Skin epidermis (tissue), 12 donors: ENCODE results near the gene USO1.
"Not testable (repeated sequence)": the region's sequence is repeated elsewhere in the genome, so short reads cannot be mapped to it uniquely, and the experiment has no call there.

Experiments used
- H3K27ac ChIP-seq, 21 experiments: fragments of 200-600 bp; sonication (generic) in 11 of 21; one replicate each; pipeline ENCODE4 v1.5.0; 2020; ENCODE audit warnings: mild to moderate bottlenecking in 3 of 21, inconsistent platforms in 2 of 21, moderate library complexity in 2 of 21
- H3K4me3 ChIP-seq, 7 experiments: fragments of 200-600 bp; sonication (generic) in 2 of 7; one replicate each; pipeline ENCODE4 v1.5.0; 2020; ENCODE audit warnings: inconsistent platforms in 2 of 7, mild to moderate bottlenecking in 2 of 7, moderate library complexity in 1 of 7

Gene USO1

GRCh38 chr4:75737398-75737797 lies 13.0 kb downstream of the USO1 start:
- no peak overlapping the region for H3K4me3 ChIP-seq

DNA sequence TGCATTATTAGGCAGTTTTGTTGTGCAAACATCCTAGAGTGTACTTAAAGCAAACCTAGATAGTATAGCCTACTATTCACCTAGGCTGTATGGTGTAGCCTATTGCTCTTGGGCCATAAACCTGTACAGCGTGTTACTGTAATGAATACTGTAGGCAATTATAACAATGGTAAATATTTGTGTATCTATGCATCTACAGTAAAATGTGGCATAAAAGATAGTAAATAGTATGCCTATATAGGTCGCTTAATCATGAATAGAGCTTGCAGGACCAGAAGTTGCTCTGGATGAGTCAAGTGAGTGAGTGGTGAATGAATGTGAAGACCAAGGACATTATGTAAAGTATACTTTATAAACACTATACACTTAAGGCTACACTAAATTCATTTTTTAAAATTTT lies 16.6 kb downstream of the USO1 start:
- H3K27ac ChIP-seq: no peak overlapping the region

More at GRCh38 chr4:75737398-75737797, 13.0 kb downstream of the USO1 start:
- no peak overlapping the region for H3K27ac ChIP-seq

GRCh38 chr4:75742451-75742850 lies 18.1 kb downstream of the USO1 start:
- Histone ChIP-seq H3K27ac (no peak overlapping the region), H3K4me3 (no peak overlapping the region)

More for the DNA sequence above, 16.6 kb downstream of the USO1 start:
- H3K4me3 ChIP-seq: no peak overlapping the region

- peak overlapping the region in 2 of 21 experiments; percentile 20 to 38 for H3K27ac ChIP-seq
- H3K4me3 ChIP-seq: no peak overlapping the region
Measured at GRCh38 chr4:75745161-75745560, 20.8 kb downstream of the USO1 start.

GRCh38 chr4:75745721-75746199 lies 21.4 kb downstream of the USO1 start:
- H3K27ac ChIP-seq: peak overlapping the region in 2 of 21 experiments; percentile 20 to 38
- no peak overlapping the region for H3K4me3 ChIP-seq

GRCh38 chr4:75752637-75753036 lies 28.3 kb downstream of the USO1 start:
- Histone ChIP-seq H3K27ac (no peak overlapping the region), H3K4me3 (no peak overlapping the region)

GRCh38 chr4:75769036-75769435 lies 44.7 kb downstream of the USO1 start:
- Histone ChIP-seq H3K4me3 (no peak overlapping the region), H3K27ac (no peak overlapping the region)

- no peak overlapping the region for H3K4me3 ChIP-seq
- H3K27ac ChIP-seq: no peak overlapping the region
Measured at GRCh38 chr4:75771607-75772006, 47.2 kb downstream of the USO1 start.

DNA sequence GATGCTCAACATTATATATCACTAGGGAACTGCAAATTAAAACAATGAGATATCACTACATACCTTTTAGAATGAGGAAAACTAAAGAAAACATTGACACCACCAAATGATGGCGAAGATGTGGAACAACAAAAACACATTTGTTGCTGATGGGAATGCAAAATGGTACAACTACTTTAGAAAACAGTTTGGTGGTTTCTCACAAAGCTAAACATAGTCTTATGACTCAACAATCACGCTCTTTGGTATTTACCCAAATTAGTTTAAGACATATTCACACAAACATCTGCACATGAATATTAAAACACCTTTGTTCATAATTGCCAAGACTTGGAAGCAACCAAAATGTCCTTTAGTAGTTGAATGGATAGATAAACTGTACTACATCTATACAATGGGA lies 53.2 kb downstream of the USO1 start:
- no peak overlapping the region for H3K4me3 ChIP-seq
- no peak overlapping the region for H3K27ac ChIP-seq

GRCh38 chr4:75779105-75779757 lies 54.9 kb downstream of the USO1 start:
- H3K27ac ChIP-seq: no peak overlapping the region
- H3K4me3 ChIP-seq: no peak overlapping the region

GRCh38 chr4:75781305-75781704 lies 56.9 kb downstream of the USO1 start:
- no peak overlapping the region for H3K4me3 ChIP-seq

DNA sequence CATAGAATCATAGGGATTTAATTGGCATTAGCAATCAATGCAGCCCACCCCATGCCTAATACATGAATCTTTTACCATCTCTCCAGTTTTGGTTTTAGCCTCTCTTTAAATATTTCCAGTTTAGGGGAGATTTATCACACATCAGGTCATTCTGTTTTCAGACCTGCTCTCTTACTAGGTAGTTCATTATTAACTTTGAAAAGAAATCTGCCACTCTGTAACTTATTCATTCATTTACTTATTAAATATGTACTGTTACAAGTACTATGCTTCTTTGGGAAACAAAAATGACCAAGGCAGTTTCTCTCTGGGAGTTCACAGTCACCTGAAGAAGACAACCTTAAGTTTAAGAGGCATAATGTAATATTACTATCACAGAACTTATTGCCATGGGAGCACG lies 62.1 kb downstream of the USO1 start:
- Histone ChIP-seq H3K4me3 (no peak overlapping the region), H3K27ac (no peak overlapping the region)

More at GRCh38 chr4:75781305-75781704, 56.9 kb downstream of the USO1 start:
- H3K27ac ChIP-seq: no peak overlapping the region

DNA sequence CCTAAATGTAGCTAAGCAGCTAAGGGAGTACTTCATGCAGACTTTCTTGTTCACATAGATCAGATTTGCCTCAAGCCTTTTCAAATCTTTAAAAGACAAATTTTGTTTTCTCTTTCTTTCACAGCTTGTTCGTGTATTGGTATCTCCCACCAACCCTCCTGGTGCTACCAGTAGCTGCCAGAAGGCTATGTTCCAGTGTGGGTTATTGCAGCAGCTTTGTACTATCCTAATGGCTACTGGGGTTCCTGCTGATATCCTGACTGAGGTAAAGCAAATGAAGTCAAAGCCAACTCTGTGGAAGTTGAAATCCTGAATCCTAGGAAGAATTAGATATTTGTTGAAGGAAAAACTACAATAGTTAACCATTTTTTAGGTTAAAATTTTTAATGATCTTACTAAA lies 62.6 kb downstream of the USO1 start:
- Histone ChIP-seq H3K4me3 (no peak overlapping the region), H3K27ac (no peak overlapping the region)

DNA sequence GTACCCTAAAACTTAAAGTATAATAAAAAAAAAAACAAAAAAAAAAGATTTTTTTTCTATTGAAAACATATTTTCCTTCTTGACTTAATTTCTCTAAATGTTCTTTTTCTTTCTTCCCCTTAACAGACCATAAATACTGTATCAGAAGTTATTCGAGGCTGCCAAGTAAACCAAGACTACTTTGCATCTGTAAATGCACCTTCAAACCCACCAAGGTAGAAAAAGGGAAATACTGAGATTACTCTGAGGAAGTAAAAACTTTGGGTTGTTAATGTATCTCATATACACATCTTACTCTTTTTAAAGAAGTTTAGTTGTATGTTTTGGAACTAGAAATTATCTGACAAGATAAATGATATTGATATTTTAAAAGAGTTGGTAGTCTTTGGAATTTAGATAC lies 65.6 kb downstream of the USO1 start:
- no peak overlapping the region for H3K27ac ChIP-seq

DNA sequence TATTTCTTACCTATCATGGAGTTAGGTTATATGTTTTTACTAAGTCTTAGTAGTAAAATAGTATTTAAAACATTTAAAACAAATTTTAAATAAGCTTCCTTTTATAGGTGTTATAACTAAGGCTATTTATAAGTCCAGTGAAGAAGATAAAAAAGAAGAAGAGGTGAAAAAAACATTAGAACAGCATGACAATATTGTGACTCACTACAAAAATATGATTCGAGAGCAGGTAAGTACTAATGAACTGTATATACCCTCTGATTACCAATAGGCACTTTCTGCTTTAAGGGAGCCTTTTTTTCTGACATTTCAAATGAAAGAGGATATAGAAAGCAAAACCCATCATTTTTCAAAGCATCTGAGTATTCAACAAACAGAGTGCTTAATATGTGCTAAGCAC lies 76.6 kb downstream of the USO1 start:
- Histone ChIP-seq H3K4me3 (no peak overlapping the region), H3K27ac (no peak overlapping the region)

More for the DNA sequence above, 65.6 kb downstream of the USO1 start:
- H3K4me3 ChIP-seq: no peak overlapping the region

GRCh38 chr4:75806035-75806434 lies 81.7 kb downstream of the USO1 start:
- not testable (repeated sequence) for H3K4me3 ChIP-seq, H3K27ac ChIP-seq

DNA sequence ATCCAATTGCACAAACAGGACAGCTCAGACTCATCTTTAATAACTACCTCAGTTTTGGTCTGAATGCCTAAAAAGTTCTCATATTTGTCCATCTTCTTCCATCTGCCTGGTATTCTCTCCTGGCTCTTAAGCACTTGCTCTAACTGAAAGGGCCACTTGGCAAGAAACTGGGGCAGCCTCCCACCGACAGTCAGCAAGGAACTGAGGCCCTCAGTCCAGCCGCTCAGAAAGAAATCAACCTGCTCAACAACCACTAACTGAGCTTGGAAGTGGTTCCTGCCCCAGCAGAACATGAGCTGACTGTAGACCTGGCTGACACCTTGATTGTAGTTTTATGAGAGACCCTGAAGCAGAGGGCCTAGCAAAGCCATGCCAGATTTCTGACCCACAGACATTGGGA lies 93.5 kb downstream of the USO1 start:
- H3K4me3 ChIP-seq: no peak overlapping the region
- no peak overlapping the region for H3K27ac ChIP-seq

DNA sequence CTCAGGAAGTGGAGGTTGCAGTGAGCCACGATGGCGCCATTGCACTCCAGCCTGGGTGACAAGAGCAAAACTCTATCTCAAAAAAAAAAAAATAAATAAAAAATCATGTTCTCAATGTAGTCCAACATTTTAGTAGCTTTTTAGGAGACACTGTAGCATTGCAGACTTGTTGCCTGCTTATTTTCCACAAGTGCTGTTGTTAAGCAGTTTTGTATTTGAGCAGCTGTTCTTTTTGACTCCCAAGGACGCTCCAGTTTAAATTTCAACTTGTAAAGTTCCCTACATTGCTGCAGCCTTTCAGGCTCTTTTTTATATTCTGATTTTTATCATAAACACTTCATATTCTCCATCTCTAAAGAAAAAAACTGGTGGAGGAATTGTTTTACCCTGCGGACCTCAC lies 94.7 kb downstream of the USO1 start:
- no peak overlapping the region for H3K27ac ChIP-seq
- no peak overlapping the region for H3K4me3 ChIP-seq

GRCh38 chr4:75820197-75820596 lies 95.8 kb downstream of the USO1 start:
- no peak overlapping the region for H3K27ac ChIP-seq
- no peak overlapping the region for H3K4me3 ChIP-seq

DNA sequence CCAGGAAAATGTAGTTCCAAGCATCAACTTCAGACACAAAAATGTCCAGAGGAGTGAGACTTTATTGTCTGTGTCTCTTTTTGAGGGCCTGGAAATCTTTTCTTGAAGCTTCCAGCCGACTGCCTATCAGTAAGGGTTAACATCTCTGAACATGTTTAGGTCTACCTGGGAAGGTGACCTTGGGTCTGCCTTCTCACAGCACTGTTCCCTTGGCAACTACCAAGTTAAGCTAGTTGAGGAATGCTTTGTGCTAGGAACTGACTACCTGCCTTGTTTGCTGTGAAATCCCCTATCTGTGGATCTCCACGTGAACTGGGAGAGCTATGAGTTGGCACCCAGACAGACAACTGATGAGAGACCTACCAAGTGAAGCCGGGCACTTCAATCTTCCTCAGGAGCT lies 96.3 kb downstream of the USO1 start:
- no peak overlapping the region for H3K27ac ChIP-seq
- no peak overlapping the region for H3K4me3 ChIP-seq

- Histone ChIP-seq H3K4me3 (no peak overlapping the region), H3K27ac (no peak overlapping the region)
Measured at GRCh38 chr4:75821216-75821615, 96.8 kb downstream of the USO1 start.

DNA sequence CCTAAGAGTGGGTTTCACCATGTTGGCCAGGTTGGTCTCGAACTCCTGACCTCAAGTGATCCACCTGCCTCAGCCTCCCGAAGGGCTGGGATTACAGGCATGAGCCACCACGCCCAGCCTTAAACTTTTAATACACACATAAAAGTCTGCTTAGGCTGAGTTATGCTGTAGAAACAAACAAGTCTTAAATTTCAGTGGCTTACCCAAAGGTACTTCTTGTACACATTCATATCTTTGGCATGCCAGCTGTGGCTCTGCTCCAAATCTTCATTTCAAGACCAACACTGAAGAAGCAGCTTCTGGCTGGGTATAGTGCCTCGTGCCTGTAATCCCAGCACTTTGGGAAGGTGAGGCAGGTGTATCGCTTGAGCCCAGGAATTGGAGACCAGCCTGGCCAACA lies 97.6 kb downstream of the USO1 start:
- Histone ChIP-seq H3K4me3 (no peak overlapping the region), H3K27ac (no peak overlapping the region)
